Transverse colon (tissue), 4 donors: ENCODE results near the gene G6PC3.

Source experiments
- CTCF ChIP-seq, 5 experiments: fragments of 200-600 bp in 3 of 5; fragments of 450-650 bp in 2 of 5; sonication (generic) in 3 of 5; IDR thresholded peaks; 1 replicate in 2 of 5; 2 replicates in 3 of 5; pipeline ENCODE4 v1.5.1; 2016 to 2017; ENCODE audit warnings: antibody characterized with exemption in 5 of 5, inconsistent platforms in 3 of 5, mild to moderate bottlenecking in 2 of 5, moderate library complexity in 1 of 5
- EP300 ChIP-seq: sonication (generic); formaldehyde crosslinking; IDR thresholded peaks from one replicate; pipeline ENCODE4 v1.6.1; 2017; ENCODE audit warnings: antibody characterized with exemption, low read depth
- POLR2AphosphoS5 ChIP-seq, 3 donors: sonication (generic); formaldehyde crosslinking; IDR thresholded peaks; one replicate each; pipeline ENCODE4 v1.6.1; 2016; ENCODE audit warnings: antibody characterized with exemption in 3 of 3

- no peak for TF ChIP-seq EP300
- no peak for TF ChIP-seq POLR2AphosphoS5 (IDR thresholded peaks at IDR 0.05)
- TF ChIP-seq CTCF (IDR thresholded peaks at IDR 0.05), result no peak
Observed at GRCh38 chr17:44095388-44095646, 24.8 kb downstream of the G6PC3 start.
